Nucleus accumbens (tissue), 56 donors: ENCODE results near the gene HIPK2.

ENCODE experiments used
- DNase-seq, 56 donors: peaks; one replicate each; lab custom pipeline; 2025; lab: John Stamatoyannopoulos, UW

Gene HIPK2

GRCh38 chr7:139699640-139700504, 77.9 kb downstream of the HIPK2 start:
- peak in 2 of 56 donors; percentile 25 to 38 for DNase-seq

- DNase-seq: peak in 1 of 56 donors; percentile 11
Observed at GRCh38 chr7:139698844-139699243, 79.0 kb downstream of the HIPK2 start.

DNA sequence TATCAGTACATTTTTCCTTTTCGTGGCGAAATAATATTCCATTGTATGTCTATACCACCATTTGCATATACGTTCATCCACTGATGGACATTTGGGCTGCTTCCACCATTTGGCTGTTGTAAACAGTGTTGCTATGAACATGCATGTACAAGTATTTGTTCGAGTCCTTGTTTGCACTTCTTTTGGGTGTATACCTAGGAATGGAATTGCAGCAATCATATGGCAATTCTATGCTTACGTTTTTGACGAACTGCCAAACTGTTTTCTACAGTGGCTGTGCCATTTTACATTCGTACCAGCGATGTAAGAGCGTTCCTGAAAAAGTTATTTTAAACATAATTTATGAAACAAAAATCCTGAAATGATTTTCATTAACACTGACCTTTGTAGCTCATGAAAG, 79.5 kb downstream of the HIPK2 start:
- DNase-seq: no peak

- DNase-seq: no peak
Observed at GRCh38 chr7:139697056-139697455, 80.7 kb downstream of the HIPK2 start.

- DNase-seq: no peak
Observed at GRCh38 chr7:139696552-139696951, 81.2 kb downstream of the HIPK2 start.

- DNase-seq: no peak
Observed at GRCh38 chr7:139695588-139695987, 82.2 kb downstream of the HIPK2 start.

- no peak for DNase-seq
Observed at GRCh38 chr7:139695051-139695450, 82.7 kb downstream of the HIPK2 start.

GRCh38 chr7:139694389-139694676, 83.5 kb downstream of the HIPK2 start:
- no peak for DNase-seq

DNA sequence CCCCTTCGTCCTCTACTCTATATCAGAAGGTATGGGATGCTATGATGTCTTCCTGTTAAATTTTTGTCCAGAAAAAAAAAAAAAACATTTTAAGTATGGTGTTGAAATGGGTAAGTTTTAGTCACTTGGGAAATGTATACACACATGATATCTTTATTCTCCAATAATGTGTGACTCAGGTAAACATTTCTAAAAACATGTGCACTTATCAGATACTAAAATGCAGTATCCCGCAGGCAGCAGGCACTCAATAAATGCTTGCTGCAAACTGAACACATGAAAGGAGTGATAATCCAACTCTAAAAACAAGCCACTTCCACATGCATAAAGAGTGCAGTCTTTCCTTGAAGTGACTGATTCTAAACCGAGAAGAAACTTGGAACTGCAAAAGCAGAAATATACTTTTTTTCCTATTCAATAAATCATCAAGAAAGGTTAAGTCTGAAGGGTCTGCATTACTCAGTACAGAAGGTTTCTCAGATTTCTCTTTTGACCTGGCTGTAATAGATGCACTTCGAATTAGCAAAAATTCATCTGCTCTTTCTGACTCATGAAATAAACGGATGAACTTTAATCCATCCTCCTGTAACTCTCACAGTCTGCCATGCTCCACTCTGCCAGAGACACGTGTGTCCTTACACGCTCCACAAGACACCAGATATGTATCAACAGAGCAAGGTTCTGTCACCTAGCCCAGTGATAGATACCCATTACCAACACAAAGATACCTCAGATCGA, 84.0 kb downstream of the HIPK2 start:
- DNase-seq: no peak

DNA sequence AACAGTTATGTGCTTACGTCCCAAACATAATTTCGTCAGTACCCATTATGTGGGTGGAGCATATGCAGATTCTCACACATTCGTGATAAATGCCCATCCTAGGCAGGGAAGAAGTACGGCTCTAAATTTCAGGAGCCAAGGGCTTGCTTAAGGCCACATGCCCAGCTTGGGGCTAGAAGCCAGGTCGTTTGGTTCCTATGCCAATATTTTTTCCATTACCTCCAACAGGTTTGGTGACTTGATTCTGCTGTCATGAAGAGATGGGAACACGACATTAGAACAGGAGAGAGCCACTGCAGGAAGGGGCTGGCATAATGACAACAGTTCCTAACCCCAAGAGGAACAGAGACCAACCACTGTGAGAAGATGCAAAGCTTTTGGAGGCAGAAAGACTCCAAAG, 85.1 kb downstream of the HIPK2 start:
- no peak for DNase-seq

- peak in 1 of 56 donors; percentile 26 for DNase-seq
Observed at GRCh38 chr7:139691253-139691781, 86.5 kb downstream of the HIPK2 start.

GRCh38 chr7:139687980-139688632, 89.7 kb downstream of the HIPK2 start:
- peak in 34 of 56 donors; percentile 16 to 84 (median 44) for DNase-seq

GRCh38 chr7:139687211-139687954, 90.4 kb downstream of the HIPK2 start:
- DNase-seq: no peak

DNA sequence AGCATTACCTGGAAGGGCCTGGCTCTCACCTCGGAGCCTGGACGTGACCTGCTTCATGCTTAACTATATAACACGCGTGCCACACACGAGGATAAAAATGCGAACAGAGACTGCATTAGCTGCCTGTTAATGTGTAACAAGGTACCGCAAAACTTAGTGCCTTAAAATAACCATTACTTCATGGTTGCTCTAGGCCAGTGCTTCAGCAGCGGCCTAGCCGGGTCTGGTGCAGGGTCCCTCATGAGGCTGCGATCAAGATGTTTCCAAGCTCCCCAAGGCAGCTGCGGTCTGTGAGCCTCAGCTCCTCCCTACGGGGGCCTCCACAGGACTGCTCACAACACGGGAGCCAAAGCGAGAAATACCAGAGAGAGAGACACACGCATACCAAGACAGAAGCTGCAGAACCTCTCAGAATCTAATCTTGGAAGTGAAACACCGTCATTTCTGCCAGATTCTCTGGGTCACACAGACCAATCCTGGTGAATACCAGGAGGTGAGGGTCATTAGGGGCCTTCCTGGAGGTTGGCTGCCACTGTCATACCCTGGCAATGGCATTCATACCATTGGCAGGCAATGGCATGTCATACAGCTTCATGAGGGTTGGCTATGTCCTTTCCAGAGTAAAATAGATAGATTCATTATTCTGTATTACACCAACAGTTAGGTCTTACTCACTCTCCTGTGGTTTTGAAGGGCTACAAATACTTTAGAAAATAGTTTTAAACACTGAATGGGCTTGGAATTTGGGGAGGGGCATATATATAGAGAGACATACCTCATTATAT, 94.5 kb downstream of the HIPK2 start:
- DNase-seq: no peak

DNA sequence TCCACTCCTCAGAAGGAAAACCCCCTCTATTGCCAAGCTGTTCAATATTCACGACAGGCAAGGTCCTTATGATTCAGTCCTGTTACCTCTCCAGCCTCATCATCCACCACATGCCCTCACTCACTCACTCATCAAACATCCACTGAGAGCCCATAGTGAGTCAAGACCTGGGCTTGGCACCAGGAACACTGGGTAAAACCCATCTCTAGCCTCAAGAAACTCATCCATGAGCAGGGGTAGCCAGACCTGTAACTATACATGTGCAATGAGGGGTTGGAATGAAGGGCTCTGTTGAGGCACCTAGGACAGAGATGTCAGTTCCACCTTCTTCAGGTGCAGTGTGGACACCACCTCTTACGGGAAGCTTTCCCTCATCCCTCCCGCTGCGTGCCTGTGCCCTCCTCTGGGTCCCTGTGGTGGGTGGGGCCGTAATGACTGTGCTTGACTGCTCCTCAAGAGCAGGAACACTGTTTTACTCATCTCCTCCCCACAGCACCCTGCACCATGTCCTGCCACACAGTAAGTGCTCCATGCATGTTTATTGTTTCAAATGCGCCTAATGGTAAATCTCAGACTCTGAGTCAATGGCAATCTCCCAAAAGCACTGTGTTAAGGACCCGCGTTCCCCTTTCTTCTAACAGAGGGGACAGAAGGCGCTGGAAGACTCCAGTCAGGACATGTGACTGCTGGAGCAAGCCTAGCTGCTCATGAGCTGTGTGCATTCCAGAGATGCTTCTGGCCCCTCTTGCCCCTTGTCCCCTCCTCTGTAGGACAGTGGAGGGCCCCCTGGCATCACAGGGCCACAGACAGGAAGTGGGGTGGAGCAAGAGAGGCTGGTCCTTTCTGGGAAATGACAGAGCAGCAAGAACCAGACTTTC, 95.4 kb downstream of the HIPK2 start:
- DNase-seq: peak in 1 of 56 donors; percentile 28

DNA sequence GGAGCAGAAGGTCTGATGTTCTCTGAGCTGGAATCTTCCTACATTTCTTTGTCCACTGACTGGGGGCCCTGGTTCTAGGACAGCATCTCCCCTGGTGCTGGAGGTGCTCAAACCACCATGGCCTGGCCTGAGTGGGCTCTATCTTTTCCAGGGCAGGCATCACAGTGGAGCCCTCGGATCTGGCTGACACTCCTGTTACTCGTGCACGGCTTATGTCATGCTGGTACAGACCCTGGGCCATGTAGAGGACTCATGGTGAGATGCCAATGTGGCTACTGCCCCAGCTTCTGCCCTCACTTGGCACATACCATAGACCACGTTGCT, 96.0 kb downstream of the HIPK2 start:
- DNase-seq: no peak

- DNase-seq: no peak
Observed at GRCh38 chr7:139681463-139681755, 96.4 kb downstream of the HIPK2 start.

- peak in 8 of 56 donors; percentile 13 to 74 (median 26) for DNase-seq
Observed at GRCh38 chr7:139680676-139681462, 96.9 kb downstream of the HIPK2 start.
